GM19043 (cell line): ENCODE data around the gene FLYWCH2.

ENCODE experiments used
- ATAC-seq: cut with Tn5 transposase; IDR thresholded peaks from one replicate; pipeline ENCODE4 v1.9.1; 2021; ENCODE audit warnings: low read depth; ENCODE audit not compliant: unreplicated experiment

Gene FLYWCH2

GRCh38 chr16:2853531-2854073 is 29.4 kb upstream of the FLYWCH2 start:
- no peak for ATAC-seq

DNA sequence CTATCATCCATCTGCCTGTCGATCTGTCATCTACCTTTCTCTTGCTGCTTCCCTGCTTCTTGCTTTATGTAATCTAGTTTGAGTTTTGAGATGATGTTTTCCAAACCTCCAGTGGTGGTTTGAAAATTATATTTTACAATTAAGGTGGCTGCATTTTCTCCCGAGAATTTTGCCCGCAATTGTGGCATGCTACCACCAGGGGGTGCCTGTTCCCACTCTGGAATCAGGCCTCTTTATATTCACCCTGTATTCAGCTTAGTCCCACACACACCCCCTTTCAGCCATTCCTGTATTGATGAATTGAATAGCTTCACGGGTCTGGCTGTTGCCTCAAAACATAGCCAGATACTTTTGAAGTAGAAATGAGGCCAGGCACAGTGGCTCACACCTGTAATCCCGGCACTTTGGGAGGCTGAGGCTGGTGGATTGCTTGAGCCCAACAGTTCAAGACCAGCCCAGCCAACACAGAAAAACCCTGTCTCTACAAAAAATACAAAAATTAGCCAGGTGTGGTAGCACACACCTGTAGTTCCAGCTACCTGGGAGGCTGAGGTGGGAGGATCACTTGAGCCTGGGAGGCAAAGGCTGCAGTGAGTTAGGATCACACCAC is 28.2 kb upstream of the FLYWCH2 start:
- no peak for ATAC-seq

DNA sequence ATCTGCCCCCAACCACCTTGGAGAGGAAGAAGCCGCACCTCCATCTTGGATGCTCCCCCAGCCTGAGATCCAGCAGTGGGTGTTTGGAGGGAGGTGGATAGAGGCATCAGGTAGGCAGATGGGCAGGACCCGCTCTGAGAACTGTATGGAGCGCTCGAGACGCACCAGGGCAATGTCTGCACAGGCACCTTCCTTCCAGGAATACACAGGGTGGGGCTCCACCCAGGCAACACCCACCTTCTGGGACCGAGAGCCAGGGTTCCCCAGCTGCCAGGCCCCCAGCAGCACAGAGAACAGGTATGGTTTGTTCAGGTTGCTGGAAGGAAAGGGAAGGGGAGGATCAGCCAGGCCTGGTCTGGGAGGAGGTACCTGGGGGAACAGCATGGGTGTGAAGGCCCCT is 27.5 kb upstream of the FLYWCH2 start:
- no peak for ATAC-seq

GRCh38 chr16:2856061-2856670 is 26.8 kb upstream of the FLYWCH2 start:
- ATAC-seq, result no peak

- no peak for ATAC-seq
Measured at GRCh38 chr16:2856686-2857450, 26.1 kb upstream of the FLYWCH2 start.

DNA sequence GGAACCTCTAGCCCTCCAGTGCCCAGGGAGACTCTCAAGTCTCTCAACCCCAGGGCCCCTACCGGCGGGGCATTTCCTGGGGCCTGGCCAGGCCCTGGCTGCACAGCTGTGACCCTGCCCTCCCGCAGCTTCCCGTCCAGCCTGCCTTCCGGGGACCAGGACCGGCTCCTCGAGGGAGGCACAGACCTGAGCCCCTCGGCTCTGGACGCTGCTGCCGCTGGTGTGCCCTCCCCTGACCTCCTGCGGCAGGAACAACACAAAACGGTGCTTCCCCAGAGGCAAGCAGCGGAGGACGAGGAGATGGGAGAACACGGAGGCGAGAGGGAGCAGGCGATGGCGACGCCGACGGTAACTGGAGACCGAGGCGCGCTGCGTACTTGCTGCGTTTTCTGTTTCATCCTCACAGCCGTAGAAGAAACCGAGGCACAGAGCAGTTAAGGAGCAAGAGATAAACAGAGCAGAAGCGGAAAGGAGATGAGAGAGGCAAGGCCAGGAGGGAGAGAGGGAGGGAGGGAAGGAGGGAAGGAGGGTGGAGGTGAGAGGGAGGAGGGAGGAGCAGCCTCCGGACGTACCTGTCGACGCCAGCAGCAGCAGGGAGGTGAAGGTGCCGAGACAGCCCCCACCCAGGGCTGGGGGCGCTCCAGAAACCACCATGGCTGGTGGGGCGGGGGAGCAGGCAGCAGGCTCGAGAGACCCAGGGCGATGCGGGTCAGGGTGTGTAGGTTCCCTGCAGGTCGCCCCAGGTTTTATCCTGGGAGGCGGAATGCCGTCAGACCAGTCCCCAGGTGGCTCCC is 25.4 kb upstream of the FLYWCH2 start, which contains the start of gene PRSS22:
Gene PRSS22, minus strand, starts transcription at position 720 of the 794 bp plus-strand sequence. Its CDS starts 66 bp downstream, at position 654.
- ATAC-seq, result no peak

DNA sequence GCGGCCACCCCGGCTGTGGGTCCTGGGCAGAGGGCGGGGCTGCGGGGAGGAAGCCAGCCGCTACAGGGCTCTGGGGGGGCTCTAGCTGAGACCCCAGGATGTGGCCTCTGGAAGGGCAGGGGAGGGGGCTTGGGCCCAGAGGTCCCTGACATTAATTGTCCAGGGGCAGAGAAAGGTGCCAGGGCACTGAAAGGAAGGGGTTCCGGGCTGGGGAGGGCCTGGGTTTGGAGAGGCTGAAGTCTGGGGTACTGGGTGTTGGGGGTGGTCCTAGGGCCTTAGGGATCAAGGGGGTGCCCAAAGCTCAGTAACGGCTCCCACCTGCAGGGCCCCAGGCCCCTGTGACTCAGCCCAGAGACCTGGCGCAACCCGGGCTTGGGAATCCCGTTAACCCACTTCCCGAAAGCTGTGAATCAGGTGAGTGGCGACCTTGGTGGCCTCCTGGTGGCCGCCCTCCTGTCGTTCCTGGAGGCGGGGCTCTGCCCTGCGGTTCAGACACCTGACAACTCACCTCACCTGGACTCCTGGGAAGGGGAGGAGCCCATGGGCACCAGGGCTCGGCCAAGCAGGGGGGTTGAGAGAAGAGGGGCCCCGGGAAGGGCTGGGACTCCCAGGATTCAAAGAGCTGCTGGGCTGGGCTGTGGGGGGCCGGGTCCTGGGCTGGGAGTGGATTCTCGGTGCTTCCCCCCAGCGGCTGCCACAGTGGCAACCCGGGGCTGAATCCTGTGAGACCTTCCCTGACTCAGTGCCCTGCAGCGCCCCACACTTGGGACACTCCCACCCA is 24.6 kb upstream of the FLYWCH2 start:
- ATAC-seq, result no peak

DNA sequence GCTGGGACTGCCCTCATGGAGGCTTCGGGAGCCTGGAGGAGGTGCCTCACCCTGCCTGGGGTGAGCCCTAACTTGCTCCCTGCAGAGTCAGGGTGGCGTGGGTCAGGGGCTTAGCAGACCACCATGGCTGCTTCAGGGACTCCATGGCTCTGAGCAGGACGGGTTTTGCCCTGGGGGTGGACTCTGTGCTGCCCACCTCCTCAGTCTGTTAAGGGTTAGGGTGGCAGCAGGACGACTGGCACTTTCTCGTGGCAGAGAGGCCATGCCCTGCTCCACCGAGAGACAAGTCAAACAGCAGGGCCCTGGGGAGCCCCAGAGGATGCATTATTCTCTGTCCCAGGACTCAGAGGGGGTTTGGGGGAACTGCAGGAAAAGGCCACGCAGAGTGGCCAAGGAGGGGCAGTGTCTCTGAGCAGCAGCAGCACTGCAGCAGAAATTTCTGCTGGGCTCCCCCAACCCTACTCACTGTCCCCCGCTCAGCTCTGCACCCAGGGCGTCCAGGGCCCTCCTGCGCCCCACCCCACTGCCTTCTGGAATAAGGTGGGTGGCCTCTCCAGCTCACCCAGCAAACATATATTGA is 23.2 kb upstream of the FLYWCH2 start:
- ATAC-seq, result no peak

GRCh38 chr16:2860826-2861567 is 22.0 kb upstream of the FLYWCH2 start:
- ATAC-seq, result no peak

DNA sequence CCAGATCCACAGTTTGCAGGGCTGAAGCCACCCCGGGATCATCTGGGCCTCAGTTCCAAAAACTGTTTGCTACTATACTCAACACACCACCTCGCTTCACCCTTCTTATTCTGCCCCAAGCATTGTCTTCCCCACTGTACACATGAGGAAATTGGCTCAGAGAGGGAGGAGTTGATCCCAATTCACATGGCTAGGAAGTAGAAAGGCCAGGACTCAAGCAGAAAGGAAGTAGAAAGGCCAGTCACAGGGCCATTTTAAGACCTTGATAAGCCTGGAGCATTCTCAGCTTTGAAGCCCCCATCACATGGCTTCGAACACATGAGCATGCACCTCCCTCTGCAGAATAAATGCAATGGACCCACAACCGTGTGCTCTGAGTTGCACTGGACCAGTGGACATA is 17.4 kb upstream of the FLYWCH2 start:
- no peak for ATAC-seq

DNA sequence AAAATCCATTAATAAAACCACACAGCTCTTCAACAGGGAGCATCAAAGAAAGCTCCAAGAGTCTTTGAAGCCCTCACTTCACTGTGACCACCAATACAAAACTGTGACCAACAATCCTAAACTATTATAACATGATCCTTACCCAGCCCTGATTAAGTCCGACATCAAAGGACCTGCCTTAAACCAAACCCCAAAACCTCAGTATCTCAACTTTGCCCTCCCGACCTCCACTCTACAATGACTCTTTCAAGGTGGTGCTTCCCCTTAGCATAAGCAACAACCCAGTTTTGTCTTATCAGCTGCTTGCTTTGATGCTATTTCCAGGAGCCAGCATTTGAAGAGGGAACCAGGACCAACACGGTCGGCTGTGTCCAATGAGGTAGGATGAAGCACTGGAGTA is 16.6 kb upstream of the FLYWCH2 start:
- ATAC-seq, result no peak

- ATAC-seq, result no peak
Measured at GRCh38 chr16:2867661-2867986, 15.4 kb upstream of the FLYWCH2 start.

DNA sequence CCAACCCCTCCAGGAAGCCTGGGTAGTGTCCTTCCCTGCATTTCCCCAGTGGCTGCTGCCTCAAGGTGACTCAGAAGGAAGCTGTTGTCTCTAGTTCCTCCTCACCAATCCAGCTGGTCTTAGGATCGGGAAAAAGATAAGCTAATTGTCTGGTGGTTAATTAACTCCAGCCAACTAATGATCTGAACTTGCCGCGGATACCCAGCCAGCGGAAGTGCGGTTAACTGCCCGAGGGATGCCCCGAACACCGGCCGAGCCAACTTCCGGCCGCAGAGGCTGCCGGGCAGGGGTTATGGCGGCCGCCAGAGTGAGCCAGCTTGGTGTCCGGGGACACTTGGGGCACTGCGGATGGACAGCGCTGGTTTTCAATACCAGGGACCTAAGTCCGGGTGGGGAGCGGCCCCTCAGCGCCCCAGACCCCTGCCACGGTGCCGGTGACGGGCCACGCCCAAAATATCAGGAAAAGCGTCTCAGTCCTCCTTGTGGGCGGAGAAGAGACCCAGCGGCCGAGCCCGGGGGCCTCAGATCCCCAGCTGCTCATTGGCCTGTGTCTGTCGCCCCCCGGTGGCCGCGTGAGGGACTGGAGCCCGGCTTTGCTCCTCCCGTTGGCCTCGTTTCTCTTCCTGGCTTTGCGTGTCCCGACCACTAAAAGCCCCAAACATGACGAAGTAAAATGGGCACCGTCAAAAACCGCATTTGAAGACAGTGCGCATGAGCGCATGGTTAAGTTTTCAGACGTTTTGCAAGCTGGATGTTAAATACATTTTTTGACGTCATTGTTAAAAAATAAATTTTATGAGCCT is 14.8 kb upstream of the FLYWCH2 start:
- peak; percentile 71 for ATAC-seq

DNA sequence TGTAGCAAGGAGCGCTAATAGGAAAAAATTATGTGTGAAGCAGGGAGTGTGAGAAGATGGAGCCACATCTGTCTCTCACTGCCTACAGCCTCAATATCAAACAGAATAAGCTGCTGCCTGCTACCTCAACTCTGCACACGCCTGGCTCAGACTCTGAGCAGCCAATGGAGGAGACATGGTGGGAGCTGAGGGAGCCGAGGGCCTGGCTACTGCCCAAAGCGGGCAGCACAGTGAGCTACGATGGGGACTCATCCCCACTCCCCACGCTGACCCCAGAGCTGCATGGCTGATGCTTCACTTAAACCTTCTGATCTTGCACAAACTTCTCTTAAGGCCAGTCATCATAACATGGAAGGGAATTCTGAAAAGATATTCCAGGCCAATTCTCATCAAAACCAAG is 11.1 kb upstream of the FLYWCH2 start:
- no peak for ATAC-seq

- no peak for ATAC-seq
Measured at GRCh38 chr16:2874032-2874911, 8.7 kb upstream of the FLYWCH2 start.

DNA sequence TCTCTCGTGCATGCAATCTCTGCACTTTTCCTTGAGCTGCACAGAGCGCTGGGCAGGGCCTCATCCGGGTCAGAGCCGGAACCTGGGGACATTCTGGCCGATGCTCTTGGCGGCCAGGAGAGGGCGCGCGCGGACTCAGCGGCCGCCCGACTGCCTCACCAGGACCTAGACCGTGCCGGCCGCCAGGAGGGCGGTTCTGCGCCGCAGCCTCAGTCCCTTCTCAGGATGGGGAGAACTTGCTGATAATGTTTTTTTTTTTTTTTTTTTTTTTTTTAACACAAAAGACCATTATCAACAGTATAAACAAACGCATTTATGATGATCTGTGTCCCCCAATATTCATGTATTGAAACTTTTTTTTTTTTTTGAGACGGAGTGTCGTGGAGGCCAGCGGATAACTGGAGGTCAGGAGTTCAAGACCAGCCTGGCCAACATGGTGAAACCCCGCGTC is 8.1 kb upstream of the FLYWCH2 start:
- ATAC-seq, result no peak

GRCh38 chr16:2879854-2880508 is 3.0 kb upstream of the FLYWCH2 start:
- ATAC-seq, result no peak
